Aorta (tissue), 5 donors: ENCODE results near the gene SEMA6D. TPM values are rescaled to one million over a fixed set of nuclear protein-coding genes. Genes with fewer than 3 reads are reported as not detected.

ENCODE experiments used
- ATAC-seq: fragments of 200-7000 bp; cut with Tn5 transposase; one replicate; pipeline ENCODE4 v1.9.1; 2022; ENCODE audit warnings: moderate library complexity; ENCODE audit not compliant: low FRiP score
- DNase-seq, 2 donors: peaks; one replicate each; pipeline ENCODE4 v3.0.0-alpha.2; 2020
- H3K27ac ChIP-seq, 2 donors: one replicate each; pipeline ENCODE4 v1.5.1; 2013; ENCODE audit warnings: low read length in 2 of 2, mild to moderate bottlenecking in 2 of 2, moderate library complexity in 2 of 2, control low read depth in 1 of 2, inconsistent platforms in 1 of 2, low read depth in 1 of 2
- H3K27me3 ChIP-seq, 2 donors: one replicate each; pipeline ENCODE4 v1.6.1; 2013; ENCODE audit warnings: control low read depth in 1 of 2, low read length in 1 of 2, mild to moderate bottlenecking in 1 of 2, moderate library complexity in 1 of 2; ENCODE audit not compliant: insufficient read depth in 2 of 2, control insufficient read depth in 1 of 2
- H3K36me3 ChIP-seq, 2 donors: one replicate each; pipeline ENCODE4 v1.6.1; 2013; ENCODE audit warnings: control low read depth in 1 of 2, low read length in 1 of 2, mild to moderate bottlenecking in 1 of 2; ENCODE audit not compliant: insufficient read depth in 2 of 2, control insufficient read depth in 1 of 2
- H3K4me1 ChIP-seq, 2 donors: one replicate each; pipeline ENCODE4 v1.6.1; 2013; ENCODE audit warnings: low read length in 2 of 2, control low read depth in 1 of 2, mild to moderate bottlenecking in 1 of 2, moderate library complexity in 1 of 2; ENCODE audit not compliant: insufficient read depth in 2 of 2, control insufficient read depth in 1 of 2
- H3K4me3 ChIP-seq, 2 donors: one replicate each; pipeline ENCODE4 v1.5.1; 2013; ENCODE audit warnings: low read length in 2 of 2, control low read depth in 1 of 2, mild to moderate bottlenecking in 1 of 2
- H3K9me3 ChIP-seq: one replicate; pipeline ENCODE4 v1.6.1; 2013; ENCODE audit warnings: mild to moderate bottlenecking, low read length; ENCODE audit not compliant: control insufficient read depth
- WGBS, 2 donors: extraction: QIAGEN DNeasy Blood & Tissue Kit; methylation state at CpG; one replicate each; pipeline ENCODE4 v1.1.7; 2013; 5-methylcytosine and 5-hydroxymethylcytosine counted together
- intact Hi-C, 2 donors: fragments of 100-400 bp; cut with DNase I; formaldehyde crosslinking; loops; one replicate each; pipeline versions ENCODE4 v1.14.2 to v1.15.0; 2022
- polyA plus RNA-seq, 2 donors: library from polyadenylated mRNA; stranded (reverse); fragments of 200-250 nt; gene quantifications; one replicate each; pipeline ENCODE4 v1.2.3, GENCODE V29; 2013
- total RNA-seq, 2 donors: library from RNA; stranded (reverse); fragmentation: NEBNext Ultra II Directional; extraction: Animal tissue kit (Norgen Biotek cat#: 25700); gene quantifications; one replicate each; pipeline ENCODE4 v1.2.1, GENCODE V29; 2021
- donor health status: healthy with polysubstance abuse.
- donor health status: Bipolar disorder and iron deficiency.
- donor health status: DM: no; HTN: no; CAD: no.
- donor health status: DM: no; HTN: no; CAD: no.
- donor health status: DM: yes; HTN: yes; CAD: no.

Gene SEMA6D
- total and polyA plus RNA-seq, 4 donors = 2.4 to 22.7 (median 7.9) TPM

GRCh38 chr15:47804733-47805132, 87.4 kb downstream of the SEMA6D start:
- H3K36me3 ChIP-seq = no peaks in the 10 kb centered on the region
- 85 to 87% methylated on average over 6 of the region's 6 CpGs for WGBS, 2 donors
- ATAC-seq (no peak), DNase-seq (no peak)
- H3K27me3 ChIP-seq = no peaks in the 10 kb centered on the region
- H3K9me3 ChIP-seq = no peaks in the 10 kb centered on the region
- intact Hi-C loops = loop anchor here in 1 of 2 donors (10.0 kb wide), 1 partner anchor 130 kb away; no protein-coding TSS in a partner anchor
- no peak overlapping the region for H3K4me3 ChIP-seq
- no peak overlapping the region for H3K27ac ChIP-seq
- no peaks in the 10 kb centered on the region for H3K4me1 ChIP-seq

GRCh38 chr15:47806008-47806407, 88.7 kb downstream of the SEMA6D start:
- intact Hi-C loops = loop anchor here in 1 of 2 donors (10.0 kb wide), 1 partner anchor 129 kb away; no protein-coding TSS in a partner anchor
- Histone ChIP-seq H3K4me3 (no peak overlapping the region), H3K9me3 (no peaks in the 10 kb centered on the region), H3K27ac (no peak overlapping the region), H3K36me3 (no peaks in the 10 kb centered on the region), H3K27me3 (no peaks in the 10 kb centered on the region), H3K4me1 (no peaks in the 10 kb centered on the region)
- DNase-seq (no peak), ATAC-seq (no peak)
- WGBS, 2 donors = 78 to 85% methylated on average over 2 of the region's 2 CpGs

GRCh38 chr15:47811172-47811571, 93.9 kb downstream of the SEMA6D start:
- ATAC-seq (no peak), DNase-seq (no peak)
- no peaks in the 10 kb centered on the region for H3K4me1 ChIP-seq
- H3K9me3 ChIP-seq = no peaks in the 10 kb centered on the region
- WGBS, 2 donors = 47 to 57% methylated on average over 1 of the region's 1 CpG
- H3K36me3 ChIP-seq = no peaks in the 10 kb centered on the region
- H3K27ac ChIP-seq = no peak overlapping the region
- intact Hi-C loops = no loop called here
- H3K27me3 ChIP-seq = no peaks in the 10 kb centered on the region
- H3K4me3 ChIP-seq = no peak overlapping the region

- no peak for ATAC-seq
- Histone ChIP-seq H3K4me1 (no peaks in the 10 kb centered on the region), H3K27ac (no peak overlapping the region), H3K36me3 (no peaks in the 10 kb centered on the region), H3K9me3 (no peaks in the 10 kb centered on the region), H3K4me3 (no peak overlapping the region), H3K27me3 (no peaks in the 10 kb centered on the region)
- intact Hi-C loops = no loop called here
- WGBS, 2 donors = 89 to 91% methylated on average over 4 of the region's 4 CpGs
- no peak for DNase-seq
These were observed 95.2 kb downstream of the SEMA6D start for GRCh38 chr15:47812470-47812999.

GRCh38 chr15:47813748-47814384, 96.6 kb downstream of the SEMA6D start:
- WGBS, 2 donors = 79 to 85% methylated on average over 5 of the region's 5 CpGs
- no peak for ATAC-seq
- no peaks in the 10 kb centered on the region for H3K27me3 ChIP-seq
- H3K9me3 ChIP-seq = no peaks in the 10 kb centered on the region
- no peak for DNase-seq
- H3K4me1 ChIP-seq = no peaks in the 10 kb centered on the region
- no peak overlapping the region for H3K4me3 ChIP-seq
- no peak overlapping the region for H3K27ac ChIP-seq
- intact Hi-C loops = no loop called here
- no peaks in the 10 kb centered on the region for H3K36me3 ChIP-seq

- Histone ChIP-seq H3K27me3 (no peaks in the 10 kb centered on the region), H3K4me3 (no peak overlapping the region), H3K9me3 (no peaks in the 10 kb centered on the region), H3K36me3 (no peaks in the 10 kb centered on the region), H3K4me1 (no peaks in the 10 kb centered on the region), H3K27ac (no peak overlapping the region)
- no peak for ATAC-seq
- no peak for DNase-seq
- intact Hi-C loops = no loop called here
- WGBS, 2 donors = 97 to 99% methylated on average over 1 of the region's 1 CpG
These were observed 97.3 kb downstream of the SEMA6D start for GRCh38 chr15:47814620-47815019.

- no peak for DNase-seq
- 85 to 88% methylated on average over 5 of the region's 5 CpGs for WGBS, 2 donors
These were observed 100.8 kb downstream of the SEMA6D start for GRCh38 chr15:47817969-47818548.

GRCh38 chr15:47819158-47819557, 101.9 kb downstream of the SEMA6D start:
- intact Hi-C loops = no loop called here
- Histone ChIP-seq H3K36me3 (no peaks in the 10 kb centered on the region), H3K9me3 (no peaks in the 10 kb centered on the region), H3K27ac (no peak overlapping the region), H3K4me1 (no peaks in the 10 kb centered on the region), H3K4me3 (no peak overlapping the region), H3K27me3 (no peaks in the 10 kb centered on the region)
- no peak for ATAC-seq
- no peak for DNase-seq
- WGBS, 2 donors = 98 to 99% methylated on average over 2 of the region's 2 CpGs

More at GRCh38 chr15:47817969-47818548, 100.8 kb downstream of the SEMA6D start:
- Histone ChIP-seq H3K27me3 (no peaks in the 10 kb centered on the region), H3K36me3 (no peaks in the 10 kb centered on the region), H3K9me3 (no peaks in the 10 kb centered on the region), H3K4me3 (no peak overlapping the region), H3K27ac (no peak overlapping the region), H3K4me1 (no peaks in the 10 kb centered on the region)
- ATAC-seq = no peak
- intact Hi-C loops = no loop called here
